ENCODE results near the gene TACC2. TPM values are rescaled to one million over a fixed set of nuclear protein-coding genes. Genes with fewer than 3 reads are reported as not detected.
"Not testable (repeated sequence)": the region's sequence is repeated elsewhere in the genome, so short reads cannot be mapped to it uniquely, and the experiment has no call there.

Gene TACC2
- total RNA-seq, 1 donor from 2014 or later: not detected

DNA sequence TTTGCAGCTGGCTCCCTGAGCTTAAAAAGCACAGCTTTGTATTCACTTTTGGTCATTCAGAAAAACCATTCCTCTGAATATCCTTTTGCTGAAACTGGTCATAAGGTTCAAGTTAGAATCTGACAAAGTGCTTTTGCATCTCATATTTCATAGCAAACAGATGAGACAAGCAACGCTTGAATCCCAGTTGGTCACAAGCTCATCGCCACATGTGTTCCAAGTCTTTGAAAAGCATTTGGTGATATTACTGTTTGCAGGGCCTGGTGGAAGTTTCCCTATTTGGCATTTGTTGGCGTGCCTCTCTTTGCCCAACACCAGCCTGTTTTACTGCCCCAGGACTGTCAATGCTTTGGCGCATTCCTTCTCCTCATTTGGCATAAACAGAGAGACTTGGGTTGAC, 10.3 kb downstream of the TACC2 start:
- Mint-ChIP-seq H3K27me3 (ENCODE audit: insufficient read depth) (peaks cover 7% of the 10 kb centered on the region), H3K9me3 (peaks cover 23% of the 10 kb centered on the region), H3K4me1 (ENCODE audit: low read depth) (no peaks in the 10 kb centered on the region), H3K4me3 (no peak overlapping the region), H3K27ac (no peak overlapping the region), H3K36me3 (ENCODE audit: low read depth) (no peaks in the 10 kb centered on the region)
- intact Hi-C loops (cut with micrococcal nuclease): no loop called here
- DNase-seq (ENCODE audit: low spot score): no peak

DNA sequence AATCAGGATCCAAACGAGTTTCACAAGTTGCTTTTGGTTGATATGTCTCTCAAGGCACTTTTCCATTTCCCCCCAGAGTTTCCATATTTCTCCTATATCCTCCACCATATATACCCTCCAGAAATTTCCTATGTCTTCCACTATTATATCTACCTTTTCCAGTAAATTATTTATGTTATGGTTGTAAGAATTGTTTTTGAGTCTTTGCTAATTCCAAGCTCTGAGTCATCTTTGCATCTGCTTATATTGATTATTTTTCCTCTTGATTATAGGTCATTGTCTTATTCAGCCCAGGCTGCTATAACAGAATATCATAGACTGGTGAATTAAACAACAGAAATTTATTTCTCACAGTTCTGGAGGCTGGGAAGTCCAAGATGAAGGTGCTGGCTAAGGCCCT, 12.7 kb downstream of the TACC2 start:
- intact Hi-C loops (cut with micrococcal nuclease): no loop called here
- H3K9me3 Mint-ChIP-seq: peaks cover 23% of the 10 kb centered on the region
- no peak overlapping the region for H3K27ac Mint-ChIP-seq
- H3K36me3 Mint-ChIP-seq (ENCODE audit: low read depth): no peaks in the 10 kb centered on the region
- no peaks in the 10 kb centered on the region for H3K4me1 Mint-ChIP-seq (ENCODE audit: low read depth)
- no peak overlapping the region for H3K4me3 Mint-ChIP-seq
- peaks cover 2% of the 10 kb centered on the region for H3K27me3 Mint-ChIP-seq (ENCODE audit: insufficient read depth)
- no peak for DNase-seq (ENCODE audit: low spot score)

- intact Hi-C loops (cut with micrococcal nuclease): no loop called here
- Mint-ChIP-seq H3K4me1 (ENCODE audit: low read depth) (no peaks in the 10 kb centered on the region), H3K4me3 (no peak overlapping the region), H3K36me3 (ENCODE audit: low read depth) (no peaks in the 10 kb centered on the region), H3K27me3 (ENCODE audit: insufficient read depth) (peaks cover 2% of the 10 kb centered on the region), H3K27ac (no peak overlapping the region), H3K9me3 (peaks cover 8% of the 10 kb centered on the region)
- no peak for DNase-seq (ENCODE audit: low spot score)
These were observed 18.5 kb downstream of the TACC2 start for GRCh38 chr10:122007415-122007814.

- Mint-ChIP-seq H3K4me1 (ENCODE audit: low read depth) (no peaks in the 10 kb centered on the region), H3K4me3 (no peak overlapping the region), H3K27me3 (ENCODE audit: insufficient read depth) (peaks cover 5% of the 10 kb centered on the region), H3K27ac (no peak overlapping the region), H3K36me3 (ENCODE audit: low read depth) (no peaks in the 10 kb centered on the region), H3K9me3 (no peaks in the 10 kb centered on the region)
- intact Hi-C loops (cut with micrococcal nuclease): no loop called here
- DNase-seq (ENCODE audit: low spot score): no peak
These were observed 21.6 kb downstream of the TACC2 start for GRCh38 chr10:122010405-122011050.

GRCh38 chr10:122012731-122013130, 23.8 kb downstream of the TACC2 start:
- Mint-ChIP-seq H3K9me3 (no peaks in the 10 kb centered on the region), H3K36me3 (ENCODE audit: low read depth) (no peaks in the 10 kb centered on the region), H3K4me1 (ENCODE audit: low read depth) (no peaks in the 10 kb centered on the region), H3K27me3 (ENCODE audit: insufficient read depth) (peaks cover 3% of the 10 kb centered on the region), H3K4me3 (no peak overlapping the region), H3K27ac (no peak overlapping the region)
- DNase-seq (ENCODE audit: low spot score): no peak
- intact Hi-C loops (cut with micrococcal nuclease): no loop called here

DNA sequence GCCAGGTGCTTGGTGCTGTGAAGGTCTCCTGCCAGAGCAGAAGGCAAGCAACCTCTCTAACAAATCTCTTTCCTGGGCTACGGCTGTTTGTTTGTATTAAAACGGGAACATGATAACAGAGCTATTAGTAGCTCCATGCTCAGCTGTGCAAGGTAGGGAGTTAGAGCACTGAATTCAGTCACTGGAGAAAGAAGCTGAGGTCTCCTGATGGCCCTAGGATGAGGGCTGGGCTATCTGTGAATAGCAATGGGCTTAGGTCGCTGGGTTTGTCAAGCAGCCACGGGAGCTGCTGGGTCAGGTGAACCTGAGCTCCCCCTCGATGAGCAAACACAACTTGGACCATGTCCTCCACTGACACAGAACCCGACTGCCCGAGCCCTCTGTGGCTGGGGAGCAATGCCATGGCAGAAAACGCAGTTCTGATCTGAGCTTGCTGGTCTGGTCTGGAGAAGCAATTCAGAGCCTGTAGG, 24.4 kb downstream of the TACC2 start:
- Mint-ChIP-seq H3K27me3 (ENCODE audit: insufficient read depth) (peaks cover 3% of the 10 kb centered on the region), H3K4me1 (ENCODE audit: low read depth) (no peaks in the 10 kb centered on the region), H3K9me3 (no peaks in the 10 kb centered on the region), H3K4me3 (no peak overlapping the region), H3K36me3 (ENCODE audit: low read depth) (no peaks in the 10 kb centered on the region), H3K27ac (no peak overlapping the region)
- DNase-seq (ENCODE audit: low spot score): no peak
- intact Hi-C loops (cut with micrococcal nuclease): no loop called here

- H3K9me3 Mint-ChIP-seq: no peaks in the 10 kb centered on the region
- no peak overlapping the region for H3K4me3 Mint-ChIP-seq
- intact Hi-C loops (cut with micrococcal nuclease): no loop called here
- no peaks in the 10 kb centered on the region for H3K4me1 Mint-ChIP-seq (ENCODE audit: low read depth)
- DNase-seq (ENCODE audit: low spot score): no peak
- peaks cover 3% of the 10 kb centered on the region for H3K27me3 Mint-ChIP-seq (ENCODE audit: insufficient read depth)
- no peak overlapping the region for H3K27ac Mint-ChIP-seq
- no peaks in the 10 kb centered on the region for H3K36me3 Mint-ChIP-seq (ENCODE audit: low read depth)
These were observed 25.8 kb downstream of the TACC2 start for GRCh38 chr10:122014652-122015248.

DNA sequence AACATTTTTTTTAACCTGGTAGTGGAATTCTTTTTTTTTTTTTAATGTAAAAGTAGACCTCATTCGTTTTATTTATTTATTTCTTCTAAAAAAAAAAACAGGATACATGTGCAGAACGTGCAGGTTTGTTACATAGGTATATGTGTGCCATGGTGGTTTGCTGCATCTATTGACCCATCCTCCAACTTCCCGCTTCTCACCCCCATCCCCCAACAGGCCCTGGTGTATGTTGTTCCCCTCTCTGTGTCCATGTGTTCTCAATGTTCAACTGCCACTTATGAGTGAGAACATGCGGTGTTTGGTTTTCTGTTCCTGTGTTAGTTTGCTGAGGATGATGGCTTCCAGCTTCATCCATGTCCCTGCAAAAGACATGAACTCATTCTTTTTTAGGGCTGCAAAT, 29.0 kb downstream of the TACC2 start:
- H3K4me1 Mint-ChIP-seq (ENCODE audit: low read depth); H3K27ac Mint-ChIP-seq; H3K4me3 Mint-ChIP-seq; H3K9me3 Mint-ChIP-seq; DNase-seq (ENCODE audit: low spot score); intact Hi-C loops (cut with micrococcal nuclease); H3K27me3 Mint-ChIP-seq (ENCODE audit: insufficient read depth); H3K36me3 Mint-ChIP-seq (ENCODE audit: low read depth): not testable (repeated sequence)

- intact Hi-C loops (cut with micrococcal nuclease): no loop called here
- Mint-ChIP-seq H3K36me3 (ENCODE audit: low read depth) (no peaks in the 10 kb centered on the region), H3K27me3 (ENCODE audit: insufficient read depth) (peaks cover 7% of the 10 kb centered on the region), H3K27ac (no peak overlapping the region), H3K4me3 (no peak overlapping the region), H3K4me1 (ENCODE audit: low read depth) (no peaks in the 10 kb centered on the region), H3K9me3 (no peaks in the 10 kb centered on the region)
- DNase-seq (ENCODE audit: low spot score): no peak
These were observed 29.5 kb downstream of the TACC2 start for GRCh38 chr10:122018491-122018890.

DNA sequence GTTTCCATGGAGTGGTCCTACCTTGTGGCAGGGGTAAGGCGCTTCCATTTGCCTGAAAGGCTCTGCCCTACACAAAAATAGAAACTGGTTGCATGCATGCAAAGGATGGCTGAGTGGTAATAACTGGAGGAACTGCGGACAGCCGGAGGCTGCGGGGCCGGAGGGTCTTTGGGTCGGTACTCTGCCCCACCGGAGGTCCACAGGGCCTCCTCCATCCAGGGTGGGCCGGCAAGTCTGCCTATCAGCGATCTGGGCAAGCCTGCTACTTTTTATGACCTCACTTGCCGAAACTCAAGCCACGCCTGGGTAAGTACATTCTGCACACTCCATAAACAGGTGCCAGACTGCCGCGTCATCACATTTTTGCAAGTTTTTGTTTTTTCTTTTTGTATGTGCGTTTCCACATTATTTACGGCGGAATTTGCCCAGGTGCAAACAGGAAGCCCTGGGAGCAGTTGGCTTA, 30.0 kb downstream of the TACC2 start:
- Mint-ChIP-seq H3K36me3 (ENCODE audit: low read depth) (no peaks in the 10 kb centered on the region), H3K27me3 (ENCODE audit: insufficient read depth) (peaks cover 7% of the 10 kb centered on the region), H3K27ac (no peak overlapping the region), H3K4me3 (no peak overlapping the region), H3K4me1 (ENCODE audit: low read depth) (no peaks in the 10 kb centered on the region), H3K9me3 (no peaks in the 10 kb centered on the region)
- intact Hi-C loops (cut with micrococcal nuclease): no loop called here
- DNase-seq (ENCODE audit: low spot score): no peak

GRCh38 chr10:122019414-122019975, 30.5 kb downstream of the TACC2 start:
- intact Hi-C loops (cut with micrococcal nuclease): no loop called here
- Mint-ChIP-seq H3K9me3 (no peaks in the 10 kb centered on the region), H3K27me3 (ENCODE audit: insufficient read depth) (peaks cover 6% of the 10 kb centered on the region), H3K4me3 (no peak overlapping the region), H3K27ac (no peak overlapping the region), H3K4me1 (ENCODE audit: low read depth) (no peaks in the 10 kb centered on the region), H3K36me3 (ENCODE audit: low read depth) (no peaks in the 10 kb centered on the region)
- DNase-seq (ENCODE audit: low spot score): no peak

DNA sequence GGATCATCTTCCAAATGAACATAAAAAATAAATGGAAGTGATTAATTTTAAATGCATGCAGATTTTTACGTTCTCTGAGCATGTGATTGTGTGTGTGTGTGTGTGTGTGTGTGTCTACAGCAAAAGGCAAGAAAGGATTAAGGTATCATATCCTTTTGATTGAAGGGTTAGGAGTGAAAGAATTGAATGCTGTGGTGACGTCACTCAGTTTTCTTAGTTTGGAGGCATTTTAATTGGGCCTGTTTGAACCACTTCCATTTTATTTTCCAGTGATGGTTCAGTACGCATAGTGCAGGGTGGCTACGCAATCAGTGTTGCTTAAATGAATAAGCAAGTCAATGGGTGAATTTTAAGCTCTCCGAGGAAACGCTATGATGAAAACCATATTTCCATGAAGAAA, 31.3 kb downstream of the TACC2 start:
- no peaks in the 10 kb centered on the region for H3K9me3 Mint-ChIP-seq
- H3K4me3 Mint-ChIP-seq: no peak overlapping the region
- no peaks in the 10 kb centered on the region for H3K4me1 Mint-ChIP-seq (ENCODE audit: low read depth)
- no peaks in the 10 kb centered on the region for H3K36me3 Mint-ChIP-seq (ENCODE audit: low read depth)
- H3K27ac Mint-ChIP-seq: no peak overlapping the region
- intact Hi-C loops (cut with micrococcal nuclease): no loop called here
- DNase-seq (ENCODE audit: low spot score): no peak
- H3K27me3 Mint-ChIP-seq (ENCODE audit: insufficient read depth): peaks cover 4% of the 10 kb centered on the region

DNA sequence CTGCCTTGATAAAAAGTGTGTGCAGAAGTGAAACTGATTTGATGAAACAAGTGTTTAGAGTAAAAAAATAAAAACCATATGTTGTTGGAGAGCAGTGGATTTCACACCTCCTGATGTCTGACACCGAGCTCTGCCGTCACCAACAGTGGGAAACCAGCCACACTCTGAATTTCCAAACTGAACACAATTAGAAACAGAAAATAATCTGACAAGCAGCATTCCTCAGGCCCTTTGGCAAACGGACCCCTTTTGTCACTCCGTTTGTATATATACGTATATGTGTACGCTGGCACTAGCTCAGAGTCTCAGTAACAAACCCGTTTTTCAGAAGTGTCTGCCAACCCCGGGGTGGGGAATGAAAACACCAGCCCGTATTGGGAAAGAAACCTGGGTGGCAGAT, 32.4 kb downstream of the TACC2 start:
- H3K9me3 Mint-ChIP-seq: no peaks in the 10 kb centered on the region
- no peak for DNase-seq (ENCODE audit: low spot score)
- peaks cover 4% of the 10 kb centered on the region for H3K27me3 Mint-ChIP-seq (ENCODE audit: insufficient read depth)
- intact Hi-C loops (cut with micrococcal nuclease): no loop called here
- no peak overlapping the region for H3K4me3 Mint-ChIP-seq
- no peaks in the 10 kb centered on the region for H3K4me1 Mint-ChIP-seq (ENCODE audit: low read depth)
- no peak overlapping the region for H3K27ac Mint-ChIP-seq
- H3K36me3 Mint-ChIP-seq (ENCODE audit: low read depth): no peaks in the 10 kb centered on the region
